Astrocyte (in vitro differentiated cells and primary cell): ENCODE results near the gene TFF2. TPM values are rescaled to one million over a fixed set of nuclear protein-coding genes. Genes with fewer than 3 reads are reported as not detected.

Experiments
- DNase-seq: peaks from one replicate; pipeline ENCODE4 v3.0.0-alpha.2; 2010; ENCODE audit warnings: low read depth
- FAIRE-seq: peaks from 2 replicates; lab custom pipeline; 2011; peaks lifted over from hg19 to GRCh38; lab: Jason Lieb, UNC
- H2AFZ ChIP-seq: 2 replicates; pipeline ENCODE4 v1.6.0; 2012; ENCODE audit warnings: low read depth, low read length, inconsistent platforms
- H3K27ac ChIP-seq: 2 replicates; pipeline ENCODE4 v1.5.1; 2011; ENCODE audit warnings: low read depth, low read length, inconsistent platforms
- H3K27me3 ChIP-seq: 2 replicates; pipeline ENCODE4 v1.6.0; 2011; ENCODE audit warnings: low read length, inconsistent platforms; ENCODE audit not compliant: insufficient read depth
- H3K36me3 ChIP-seq: 2 replicates; pipeline ENCODE4 v1.5.1; 2011; ENCODE audit warnings: low read length, inconsistent platforms; ENCODE audit not compliant: insufficient read depth
- H3K4me1 ChIP-seq: 2 replicates; pipeline ENCODE4 v1.5.1; 2011; ENCODE audit warnings: low read length, inconsistent platforms; ENCODE audit not compliant: insufficient read depth
- H3K4me2 ChIP-seq: 2 replicates; pipeline ENCODE4 v1.6.0; 2012; ENCODE audit warnings: low read length, inconsistent platforms
- H3K4me3 ChIP-seq: 2 replicates; pipeline ENCODE4 v1.5.1; 2011; ENCODE audit warnings: low read depth, mild to moderate bottlenecking, low read length, inconsistent platforms; ENCODE audit not compliant: insufficient read depth
- H3K79me2 ChIP-seq: 2 replicates; pipeline ENCODE4 v1.6.0; 2012; ENCODE audit warnings: mild to moderate bottlenecking, low read length, inconsistent platforms; ENCODE audit not compliant: insufficient read depth
- H3K9ac ChIP-seq: 2 replicates; pipeline ENCODE4 v1.6.0; 2012; ENCODE audit warnings: mild to moderate bottlenecking, low read length, inconsistent platforms
- H3K9me3 ChIP-seq: 2 replicates; pipeline ENCODE4 v1.5.1; 2012; ENCODE audit warnings: low read depth, mild to moderate bottlenecking, low read length, inconsistent platforms; ENCODE audit not compliant: insufficient read depth
- H4K20me1 ChIP-seq: 2 replicates; pipeline ENCODE4 v1.6.0; 2012; ENCODE audit warnings: low read length, inconsistent platforms; ENCODE audit not compliant: insufficient read depth
- H3K27ac Mint-ChIP-seq: one replicate; pipeline ENCODE4 v1.8.0; 2021; ENCODE audit warnings: mild to moderate bottlenecking, mixed read lengths; ENCODE audit not compliant: unreplicated experiment
- H3K27me3 Mint-ChIP-seq: one replicate; pipeline ENCODE4 v1.8.0; 2021; ENCODE audit warnings: low read depth, mixed read lengths; ENCODE audit not compliant: unreplicated experiment
- H3K36me3 Mint-ChIP-seq: one replicate; pipeline ENCODE4 v1.8.0; 2021; ENCODE audit warnings: low read depth, mixed read lengths; ENCODE audit not compliant: unreplicated experiment
- H3K4me1 Mint-ChIP-seq: one replicate; pipeline ENCODE4 v1.8.0; 2021; ENCODE audit warnings: low read depth, mixed read lengths; ENCODE audit not compliant: unreplicated experiment
- H3K4me3 Mint-ChIP-seq: one replicate; pipeline ENCODE4 v1.8.0; 2021; ENCODE audit warnings: mild to moderate bottlenecking, moderate library complexity, mixed read lengths; ENCODE audit not compliant: unreplicated experiment
- H3K9me3 Mint-ChIP-seq: one replicate; pipeline ENCODE4 v1.8.0; 2021; ENCODE audit warnings: mild to moderate bottlenecking, mixed read lengths; ENCODE audit not compliant: unreplicated experiment
- EZH2 ChIP-seq: IDR thresholded peaks from 2 replicates; pipeline ENCODE4 v1.6.1; 2012; ENCODE audit warnings: mild to moderate bottlenecking, low read length, inconsistent platforms; ENCODE audit not compliant: insufficient read depth
- total RNA-seq: library from RNA; stranded (reverse); gene quantifications from 2 replicates; pipeline ENCODE4 v1.2.1, GENCODE V29; 2021
- TF ChIP-seq, protein P1 (sequence below): IDR thresholded peaks from 2 replicates; pipeline ENCODE4 v1.5.1; 2011; ENCODE audit warnings: low read depth, mild to moderate bottlenecking, inconsistent platforms, low read length, moderate library complexity; ENCODE audit not compliant: insufficient read depth

Gene TFF2
- total RNA-seq, 1 donor from 2014 or later: not detected

DNA sequence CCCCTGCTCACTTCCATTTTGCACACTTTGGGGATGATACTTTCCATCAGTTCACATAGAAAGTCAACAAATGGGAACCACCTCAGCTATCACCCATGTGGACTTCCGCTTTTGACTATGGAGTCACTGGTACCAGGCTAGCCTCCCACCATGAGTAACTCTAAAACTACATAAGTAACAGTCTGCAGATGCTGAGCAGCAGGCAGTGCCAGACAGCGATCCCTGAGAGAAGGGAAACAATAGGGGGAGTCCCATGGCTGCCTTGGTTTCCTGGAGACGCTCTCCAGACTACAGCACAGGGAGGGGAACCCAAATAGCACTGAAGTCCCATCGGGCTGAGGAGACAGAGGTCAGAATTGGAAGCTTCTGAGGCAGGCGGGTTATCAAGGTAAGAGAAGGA lies 2.8 kb upstream of the TFF2 start:
- FAIRE-seq: no peak
- no peaks in the 10 kb centered on the region for H3K4me1 ChIP-seq
- no peak overlapping the region for H3K27ac Mint-ChIP-seq

DNA sequence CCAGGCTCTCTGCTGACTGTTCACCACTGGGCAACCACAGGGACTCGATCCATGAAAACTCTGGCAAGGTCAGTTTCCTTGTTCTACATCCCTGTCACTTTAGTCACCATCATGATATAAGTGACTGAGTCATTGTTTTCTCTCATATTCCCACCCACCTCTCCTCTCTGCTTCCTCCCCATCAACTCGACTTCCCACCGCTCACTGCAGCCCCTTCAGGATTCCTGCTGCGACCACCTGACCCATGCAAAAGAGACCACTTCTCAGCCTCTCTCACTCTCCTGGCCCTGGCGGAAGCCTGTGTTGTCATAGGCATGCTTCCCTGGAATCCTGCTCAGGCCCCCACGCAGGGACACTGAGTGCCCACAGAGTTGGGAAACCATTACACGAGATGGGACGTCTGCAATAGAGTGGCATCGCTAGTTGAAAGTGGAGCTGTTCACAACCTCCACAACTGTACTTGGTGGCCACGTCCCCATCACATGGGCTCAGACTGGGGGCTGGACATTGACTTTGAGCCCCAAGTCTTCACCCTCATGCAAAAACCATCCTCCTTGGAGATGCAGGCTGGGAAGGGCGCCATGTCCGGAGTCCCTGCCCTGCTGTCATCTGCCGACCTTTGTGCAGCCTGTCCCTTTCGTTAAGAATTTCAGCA lies 1.8 kb upstream of the TFF2 start:
- FAIRE-seq (no peak), DNase-seq (no peak)
- Histone ChIP-seq H2AFZ (no peak overlapping the region), H3K9ac (no peak overlapping the region), H3K9me3 (no peaks in the 10 kb centered on the region), H4K20me1 (no peaks in the 10 kb centered on the region), H3K27me3 (no peaks in the 10 kb centered on the region), H3K27ac (no peak overlapping the region), H3K4me1 (no peaks in the 10 kb centered on the region), H3K4me2 (no peak overlapping the region), H3K79me2 (no peaks in the 10 kb centered on the region), H3K36me3 (no peaks in the 10 kb centered on the region), H3K4me3 (no peak overlapping the region)
- Mint-ChIP-seq H3K27me3 (peaks cover 36% of the 10 kb centered on the region), H3K36me3 (no peaks in the 10 kb centered on the region), H3K9me3 (peaks cover 25% of the 10 kb centered on the region), H3K4me3 (no peak overlapping the region), H3K27ac (no peak overlapping the region), H3K4me1 (no peaks in the 10 kb centered on the region)
- no peak for TF ChIP-seq EZH2
- TF ChIP-seq, protein P1, sequence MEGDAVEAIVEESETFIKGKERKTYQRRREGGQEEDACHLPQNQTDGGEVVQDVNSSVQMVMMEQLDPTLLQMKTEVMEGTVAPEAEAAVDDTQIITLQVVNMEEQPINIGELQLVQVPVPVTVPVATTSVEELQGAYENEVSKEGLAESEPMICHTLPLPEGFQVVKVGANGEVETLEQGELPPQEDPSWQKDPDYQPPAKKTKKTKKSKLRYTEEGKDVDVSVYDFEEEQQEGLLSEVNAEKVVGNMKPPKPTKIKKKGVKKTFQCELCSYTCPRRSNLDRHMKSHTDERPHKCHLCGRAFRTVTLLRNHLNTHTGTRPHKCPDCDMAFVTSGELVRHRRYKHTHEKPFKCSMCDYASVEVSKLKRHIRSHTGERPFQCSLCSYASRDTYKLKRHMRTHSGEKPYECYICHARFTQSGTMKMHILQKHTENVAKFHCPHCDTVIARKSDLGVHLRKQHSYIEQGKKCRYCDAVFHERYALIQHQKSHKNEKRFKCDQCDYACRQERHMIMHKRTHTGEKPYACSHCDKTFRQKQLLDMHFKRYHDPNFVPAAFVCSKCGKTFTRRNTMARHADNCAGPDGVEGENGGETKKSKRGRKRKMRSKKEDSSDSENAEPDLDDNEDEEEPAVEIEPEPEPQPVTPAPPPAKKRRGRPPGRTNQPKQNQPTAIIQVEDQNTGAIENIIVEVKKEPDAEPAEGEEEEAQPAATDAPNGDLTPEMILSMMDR: no peak

More for the DNA sequence above, 2.8 kb upstream of the TFF2 start:
- H3K9me3 Mint-ChIP-seq: peaks cover 22% of the 10 kb centered on the region
- H3K4me2 ChIP-seq: no peak overlapping the region
- H3K4me1 Mint-ChIP-seq: no peaks in the 10 kb centered on the region
- H3K27me3 ChIP-seq: no peaks in the 10 kb centered on the region
- DNase-seq: no peak
- H3K4me3 ChIP-seq: no peak overlapping the region
- H3K27me3 Mint-ChIP-seq: peaks cover 32% of the 10 kb centered on the region
- no peaks in the 10 kb centered on the region for H3K79me2 ChIP-seq
- H2AFZ ChIP-seq: no peak overlapping the region
- no peaks in the 10 kb centered on the region for H3K36me3 Mint-ChIP-seq
- H3K27ac ChIP-seq: no peak overlapping the region
- no peak overlapping the region for H3K9ac ChIP-seq
- H3K4me3 Mint-ChIP-seq: no peak overlapping the region
- H4K20me1 ChIP-seq: no peaks in the 10 kb centered on the region
- no peaks in the 10 kb centered on the region for H3K9me3 ChIP-seq
- H3K36me3 ChIP-seq: no peaks in the 10 kb centered on the region
- no peak for TF ChIP-seq EZH2
- TF ChIP-seq, protein P1: no peak

DNA sequence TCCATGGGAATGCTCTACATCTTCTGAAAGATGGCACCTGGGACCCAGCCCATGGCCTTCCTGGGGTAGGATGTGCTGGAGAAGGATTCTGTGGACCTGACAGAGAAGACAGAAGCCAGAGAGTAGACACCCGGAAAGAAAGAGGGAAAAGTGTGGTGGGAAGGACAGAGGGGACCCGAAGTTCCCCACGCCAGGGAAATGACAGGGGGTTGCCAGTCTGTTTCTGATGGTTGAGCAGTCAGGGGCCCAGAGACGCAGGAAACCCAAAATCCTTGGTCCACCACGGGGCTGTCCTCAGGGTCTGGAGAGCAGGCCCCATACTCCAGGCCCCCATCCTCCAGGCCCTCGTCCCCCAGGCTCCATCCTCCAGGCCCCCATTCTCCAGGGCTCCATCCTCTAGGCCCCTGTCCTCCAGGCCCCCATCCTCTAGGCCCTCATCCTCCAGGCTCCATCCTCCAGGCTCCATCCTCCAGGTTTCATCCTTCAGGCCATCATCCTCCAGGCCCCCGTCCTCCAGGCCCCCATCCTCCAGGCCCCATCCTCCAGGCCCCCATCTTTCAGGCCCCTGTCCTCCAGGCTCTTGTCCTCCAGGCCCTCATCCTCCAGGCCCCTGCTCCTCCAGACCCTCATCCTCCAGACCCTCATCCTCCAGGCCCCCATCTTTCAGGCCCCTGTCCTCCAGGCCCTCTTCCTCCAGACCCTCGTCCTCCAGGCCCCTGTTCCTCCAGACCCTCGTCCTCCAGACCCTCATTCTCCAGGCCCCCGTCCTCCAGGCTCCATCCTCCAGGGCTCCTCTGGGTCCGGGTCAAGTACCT lies 1.0 kb upstream of the TFF2 start:
- H3K36me3 ChIP-seq: no peaks in the 10 kb centered on the region
- no peaks in the 10 kb centered on the region for H4K20me1 ChIP-seq
- H3K27ac Mint-ChIP-seq: no peak overlapping the region
- H3K79me2 ChIP-seq: no peaks in the 10 kb centered on the region
- FAIRE-seq (no peak), DNase-seq (no peak)
- H3K9me3 ChIP-seq: no peaks in the 10 kb centered on the region
- no peak overlapping the region for H3K4me2 ChIP-seq
- no peak overlapping the region for H3K4me3 ChIP-seq
- H3K4me3 Mint-ChIP-seq: no peak overlapping the region
- H2AFZ ChIP-seq: no peak overlapping the region
- no peaks in the 10 kb centered on the region for H3K4me1 ChIP-seq
- H3K9me3 Mint-ChIP-seq: peaks cover 23% of the 10 kb centered on the region
- no peaks in the 10 kb centered on the region for H3K4me1 Mint-ChIP-seq
- H3K27me3 Mint-ChIP-seq: peaks cover 38% of the 10 kb centered on the region
- H3K27me3 ChIP-seq: no peaks in the 10 kb centered on the region
- H3K27ac ChIP-seq: no peak overlapping the region
- H3K36me3 Mint-ChIP-seq: no peaks in the 10 kb centered on the region
- TF ChIP-seq, protein P1: no peak
- no peak for TF ChIP-seq EZH2
- no peak overlapping the region for H3K9ac ChIP-seq
